Parathyroid adenoma (tissue), 2 donors: ENCODE data around the gene GPC1.

Source experiments
- H2AFZ ChIP-seq: fragments of 300-600 bp; sonication (generic); one replicate; pipeline ENCODE4 v1.7.0; 2017; ENCODE audit warnings: antibody characterized with exemption, mild to moderate bottlenecking
- H3K27ac ChIP-seq: fragments of 300-600 bp; sonication (generic); one replicate; pipeline ENCODE4 v1.7.0; 2017
- H3K27me3 ChIP-seq: fragments of 300-600 bp; sonication (generic); one replicate; pipeline ENCODE4 v1.7.0; 2017; ENCODE audit warnings: low read length; ENCODE audit not compliant: control insufficient read depth, insufficient read depth
- H3K36me3 ChIP-seq: fragments of 300-600 bp; sonication (generic); one replicate; pipeline ENCODE4 v1.7.0; 2017; ENCODE audit warnings: low read length; ENCODE audit not compliant: control insufficient read depth, insufficient read depth
- H3K4me1 ChIP-seq: fragments of 300-600 bp; sonication (generic); one replicate; pipeline ENCODE4 v1.7.0; 2017; ENCODE audit warnings: control low read depth
- H3K4me2 ChIP-seq: fragments of 300-600 bp; sonication (generic); one replicate; pipeline ENCODE4 v1.7.0; 2017; ENCODE audit warnings: low read length
- H3K4me3 ChIP-seq: fragments of 300-600 bp; sonication (generic); one replicate; pipeline ENCODE4 v1.7.0; 2017; ENCODE audit warnings: low read depth, low read length
- H3K79me2 ChIP-seq: fragments of 300-600 bp; sonication (generic); one replicate; pipeline ENCODE4 v1.7.0; 2017; ENCODE audit warnings: control low read depth
- H3K9ac ChIP-seq: fragments of 300-600 bp; sonication (generic); one replicate; pipeline ENCODE4 v1.7.0; 2017; ENCODE audit warnings: mild to moderate bottlenecking
- H3K9me3 ChIP-seq: fragments of 300-600 bp; sonication (generic); one replicate; pipeline ENCODE4 v1.7.0; 2017; ENCODE audit warnings: low read length; ENCODE audit not compliant: control insufficient read depth
- TF ChIP-seq, protein P1 (sequence below): fragments of 300-600 bp; sonication (generic); IDR thresholded peaks from one replicate; pipeline ENCODE4 v1.7.0; 2017; ENCODE audit warnings: antibody characterized with exemption, mild to moderate bottlenecking
- donor health status: primary hyperparathyroidism.

The GPC1 gene

DNA sequence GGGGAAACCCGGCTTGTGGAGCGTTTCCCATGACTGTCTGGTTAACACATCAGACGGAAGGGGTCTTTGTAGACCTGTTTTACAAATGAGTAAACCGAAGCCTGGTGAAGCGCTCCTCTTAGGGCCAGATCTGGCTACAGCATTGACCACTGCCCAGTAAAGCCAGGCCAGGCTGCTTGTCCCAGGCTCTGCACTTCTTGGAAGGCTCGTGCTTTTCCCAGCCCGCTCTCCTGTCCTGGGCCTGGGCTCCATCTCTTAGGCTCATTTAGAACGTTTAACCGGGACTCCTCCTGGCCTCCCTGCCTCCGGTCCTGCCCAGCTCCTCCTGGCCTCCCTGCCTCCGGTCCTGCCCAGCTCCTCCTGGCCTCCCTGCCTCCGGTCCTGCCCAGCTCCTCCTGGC, 4.8 kb downstream of the GPC1 start:
- Histone ChIP-seq H3K4me1 (peaks cover 4% of the 10 kb centered on the region), H3K4me2 (no peak overlapping the region), H3K79me2 (peaks cover 41% of the 10 kb centered on the region), H2AFZ (no peak overlapping the region), H3K4me3 (no peak overlapping the region), H3K36me3 (no peaks in the 10 kb centered on the region), H3K27ac (no peak overlapping the region), H3K27me3 (no peaks in the 10 kb centered on the region), H3K9ac (no peak overlapping the region), H3K9me3 (no peaks in the 10 kb centered on the region)
- TF ChIP-seq, protein P1, sequence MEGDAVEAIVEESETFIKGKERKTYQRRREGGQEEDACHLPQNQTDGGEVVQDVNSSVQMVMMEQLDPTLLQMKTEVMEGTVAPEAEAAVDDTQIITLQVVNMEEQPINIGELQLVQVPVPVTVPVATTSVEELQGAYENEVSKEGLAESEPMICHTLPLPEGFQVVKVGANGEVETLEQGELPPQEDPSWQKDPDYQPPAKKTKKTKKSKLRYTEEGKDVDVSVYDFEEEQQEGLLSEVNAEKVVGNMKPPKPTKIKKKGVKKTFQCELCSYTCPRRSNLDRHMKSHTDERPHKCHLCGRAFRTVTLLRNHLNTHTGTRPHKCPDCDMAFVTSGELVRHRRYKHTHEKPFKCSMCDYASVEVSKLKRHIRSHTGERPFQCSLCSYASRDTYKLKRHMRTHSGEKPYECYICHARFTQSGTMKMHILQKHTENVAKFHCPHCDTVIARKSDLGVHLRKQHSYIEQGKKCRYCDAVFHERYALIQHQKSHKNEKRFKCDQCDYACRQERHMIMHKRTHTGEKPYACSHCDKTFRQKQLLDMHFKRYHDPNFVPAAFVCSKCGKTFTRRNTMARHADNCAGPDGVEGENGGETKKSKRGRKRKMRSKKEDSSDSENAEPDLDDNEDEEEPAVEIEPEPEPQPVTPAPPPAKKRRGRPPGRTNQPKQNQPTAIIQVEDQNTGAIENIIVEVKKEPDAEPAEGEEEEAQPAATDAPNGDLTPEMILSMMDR: no peak

DNA sequence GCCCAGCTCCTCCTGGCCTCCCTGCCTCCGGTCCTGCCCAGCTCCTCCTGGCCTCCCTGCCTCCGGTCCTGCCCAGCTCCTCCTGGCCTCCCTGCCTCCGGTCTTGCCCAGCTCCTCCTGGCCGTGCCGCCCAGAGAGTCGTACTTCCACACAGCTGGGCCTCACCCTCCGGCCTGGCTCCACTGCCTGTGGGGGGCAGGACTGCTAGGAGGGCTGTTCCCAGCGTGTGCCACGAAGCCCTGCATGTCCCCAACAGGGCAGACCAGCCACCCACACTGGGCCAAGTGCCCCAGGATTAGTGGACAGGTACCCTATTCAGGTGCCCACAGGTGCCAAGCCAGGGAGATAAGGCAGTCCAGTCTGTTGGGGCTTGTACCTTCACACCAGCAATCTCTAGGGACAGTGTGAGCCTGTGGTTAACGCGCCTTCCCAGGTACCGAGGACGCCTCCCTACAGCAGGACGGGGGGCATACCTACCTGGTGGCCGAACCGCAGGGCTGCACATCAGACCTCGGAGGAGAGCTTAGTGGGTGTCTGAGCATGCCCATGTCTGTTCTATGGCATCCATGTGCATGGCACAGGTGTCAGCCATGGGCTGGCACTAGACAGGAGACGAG, 5.3 kb downstream of the GPC1 start:
- Histone ChIP-seq H3K9me3 (no peaks in the 10 kb centered on the region), H3K79me2 (peaks cover 41% of the 10 kb centered on the region), H3K4me3 (no peak overlapping the region), H3K4me1 (peaks cover 4% of the 10 kb centered on the region), H2AFZ (no peak overlapping the region), H3K9ac (no peak overlapping the region), H3K27ac (no peak overlapping the region), H3K36me3 (no peaks in the 10 kb centered on the region), H3K4me2 (no peak overlapping the region), H3K27me3 (no peaks in the 10 kb centered on the region)
- TF ChIP-seq, protein P1: no peak

DNA sequence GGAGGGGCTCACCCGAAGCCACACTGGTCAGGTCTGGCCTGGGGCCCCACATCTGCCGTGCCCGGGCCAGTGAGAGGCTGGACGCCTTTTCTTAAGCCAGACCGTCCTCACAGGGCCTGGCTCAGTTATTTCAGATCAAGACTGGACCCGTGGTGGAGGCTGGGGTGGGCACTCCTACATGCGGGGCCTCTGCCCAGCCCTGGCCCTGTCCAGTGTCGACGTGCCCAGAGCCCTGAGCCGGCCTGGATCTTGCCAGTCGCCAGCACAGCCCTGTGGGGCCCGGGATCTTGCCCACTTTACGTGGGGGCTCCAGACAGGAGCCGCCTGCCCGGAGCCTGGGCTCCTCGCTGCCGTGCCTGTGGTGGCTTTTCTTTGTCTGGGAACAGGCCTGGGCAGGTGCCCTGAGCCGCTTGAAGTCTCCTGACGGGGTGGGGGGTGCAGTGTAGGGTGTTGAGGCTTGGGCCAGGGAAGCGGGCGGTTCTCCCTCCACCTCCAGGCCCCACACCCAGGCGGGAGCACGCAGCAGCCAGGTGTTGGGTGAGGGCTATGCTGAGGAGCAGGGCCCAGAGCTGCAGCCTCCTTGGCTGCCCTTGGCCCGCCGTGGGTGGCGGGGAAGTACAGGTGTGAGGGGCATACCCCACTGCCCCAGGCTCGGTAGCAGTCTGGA, 6.0 kb downstream of the GPC1 start:
- Histone ChIP-seq H3K9me3 (no peaks in the 10 kb centered on the region), H3K4me1 (peaks cover 4% of the 10 kb centered on the region), H2AFZ (no peak overlapping the region), H3K4me2 (no peak overlapping the region), H3K4me3 (no peak overlapping the region), H3K9ac (no peak overlapping the region), H3K36me3 (no peaks in the 10 kb centered on the region), H3K27me3 (no peaks in the 10 kb centered on the region), H3K27ac (no peak overlapping the region), H3K79me2 (peaks cover 41% of the 10 kb centered on the region)
- TF ChIP-seq, protein P1: no peak

DNA sequence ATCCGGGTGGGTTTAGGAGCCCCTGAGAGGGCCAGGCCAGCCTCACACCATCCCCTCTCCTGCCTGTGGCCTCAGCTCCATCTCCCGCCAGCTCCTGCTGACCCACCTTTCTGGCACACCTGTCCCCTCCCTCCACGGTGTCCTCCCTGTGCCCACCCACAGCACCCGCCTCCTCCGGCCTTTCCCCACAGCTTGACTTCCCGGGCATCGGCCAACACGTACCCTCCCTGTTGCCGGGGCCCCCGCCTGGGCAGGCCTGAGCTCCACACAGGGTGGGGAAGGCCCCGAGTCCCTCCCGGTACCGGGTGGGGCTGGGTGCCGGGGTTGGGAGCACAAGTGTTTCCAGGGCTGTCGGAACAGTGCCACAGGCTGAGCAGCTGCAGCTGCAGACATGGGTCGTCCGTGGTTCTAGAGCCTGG, 6.5 kb downstream of the GPC1 start:
- no peak overlapping the region for H3K4me2 ChIP-seq
- H3K9ac ChIP-seq: no peak overlapping the region
- no peak overlapping the region for H2AFZ ChIP-seq
- H3K27me3 ChIP-seq: no peaks in the 10 kb centered on the region
- H3K79me2 ChIP-seq: peaks cover 41% of the 10 kb centered on the region
- H3K36me3 ChIP-seq: no peaks in the 10 kb centered on the region
- H3K9me3 ChIP-seq: no peaks in the 10 kb centered on the region
- H3K4me1 ChIP-seq: peaks cover 2% of the 10 kb centered on the region
- no peak overlapping the region for H3K27ac ChIP-seq
- TF ChIP-seq, protein P1: no peak
- H3K4me3 ChIP-seq: no peak overlapping the region
